Neural cell (in vitro differentiated cells): ENCODE data around the gene REL. TPM values are rescaled to one million over a fixed set of nuclear protein-coding genes. Genes with fewer than 3 reads are reported as not detected.

Experiments
- H2AFZ ChIP-seq: fragments of 200-600, 300-800 bp; sonication (generic), shearing (Covaris generic); 2 replicates; pipeline ENCODE4 v1.6.0; 2014; ENCODE audit warnings: low read depth, mild to moderate bottlenecking, antibody characterized with exemption, low read length, moderate library complexity
- H3F3A ChIP-seq: fragments of 200-600 bp; shearing (Covaris generic); 2 replicates; pipeline ENCODE4 v1.6.1; 2016; ENCODE audit warnings: mild to moderate bottlenecking, moderate library complexity, mixed read lengths, antibody characterized with exemption, low read length; ENCODE audit not compliant: insufficient read depth, poor library complexity, severe bottlenecking
- H3K27ac ChIP-seq: fragments of 200-600, 300-800 bp; sonication (generic), shearing (Covaris generic); 2 replicates; pipeline ENCODE4 v1.5.1; 2014; ENCODE audit warnings: mild to moderate bottlenecking, low read length, moderate library complexity
- H3K27me3 ChIP-seq: fragments of 300-800, 200-600 bp; sonication (generic), shearing (Covaris generic); 2 replicates; pipeline ENCODE4 v1.6.0; 2014; ENCODE audit warnings: mild to moderate bottlenecking, low read depth, low read length, moderate library complexity; ENCODE audit not compliant: insufficient read depth
- H3K36me3 ChIP-seq: fragments of 300-800, 200-600 bp; sonication (generic), shearing (Covaris generic); 2 replicates; pipeline ENCODE4 v1.5.1; 2014; ENCODE audit warnings: mild to moderate bottlenecking, antibody characterized with exemption, low read length, moderate library complexity; ENCODE audit not compliant: insufficient read depth
- H3K4me2 ChIP-seq: fragments of 300-800, 200-600 bp; sonication (generic), shearing (Covaris generic); 2 replicates; pipeline ENCODE4 v1.6.0; 2014; ENCODE audit warnings: mild to moderate bottlenecking, low read length
- H3K4me3 ChIP-seq: fragments of 300-800, 200-600 bp; sonication (generic), shearing (Covaris generic); 2 replicates; pipeline ENCODE4 v1.5.1; 2014; ENCODE audit warnings: mild to moderate bottlenecking, low read length, moderate library complexity
- H3K79me2 ChIP-seq: fragments of 200-600 bp; shearing (Covaris generic); replicated peaks from 2 replicates; pipeline ENCODE4 v1.6.0; 2014; ENCODE audit warnings: mild to moderate bottlenecking, low read length, moderate library complexity; ENCODE audit not compliant: insufficient read depth
- H3K9ac ChIP-seq: fragments of 300-800, 200-600 bp; sonication (generic), shearing (Covaris generic); 2 replicates; pipeline ENCODE4 v1.6.1; 2016; ENCODE audit warnings: mild to moderate bottlenecking, low read length, mixed read lengths
- H3K9me2 ChIP-seq: fragments of 200-600 bp; shearing (Covaris generic); 2 replicates; pipeline ENCODE4 v1.6.1; 2016; ENCODE audit warnings: mild to moderate bottlenecking, low read length, mixed read lengths; ENCODE audit not compliant: insufficient read depth
- H3K9me3 ChIP-seq: fragments of 200-600, 300-800 bp; sonication (generic), shearing (Covaris generic); 2 replicates; pipeline ENCODE4 v1.6.1; 2016; ENCODE audit warnings: mild to moderate bottlenecking, mixed run types, low read length, moderate library complexity, mixed read lengths
- H4K20me1 ChIP-seq: fragments of 200-600 bp; shearing (Covaris generic); 2 replicates; pipeline ENCODE4 v1.6.1; 2016; ENCODE audit warnings: mild to moderate bottlenecking, mixed run types; ENCODE audit not compliant: insufficient read depth
- CTCF ChIP-seq: fragments of 450-650 bp; IDR thresholded peaks from 2 replicates; pipeline ENCODE4 v1.5.1; 2014; ENCODE audit warnings: antibody characterized with exemption, mild to moderate bottlenecking, moderate library complexity; ENCODE audit not compliant: poor library complexity, severe bottlenecking
- EP300 ChIP-seq: fragments of 450-650 bp; conservative IDR thresholded peaks from 2 replicates; pipeline ENCODE4 v1.6.1; 2014; ENCODE audit warnings: antibody characterized with exemption, mild to moderate bottlenecking, moderate library complexity; ENCODE audit not compliant: poor library complexity, severe bottlenecking
- EZH2 ChIP-seq: fragments of 200-600, 300-800 bp; shearing (Covaris generic), sonication (generic); IDR thresholded peaks from 2 replicates; pipeline ENCODE4 v1.6.1; 2014; ENCODE audit warnings: antibody characterized with exemption, low read length, borderline replicate concordance, mild to moderate bottlenecking; ENCODE audit not compliant: insufficient read depth, poor library complexity, severe bottlenecking
- MXI1 ChIP-seq: fragments of 450-650 bp; conservative IDR thresholded peaks from 2 replicates; pipeline ENCODE4 v1.6.1; 2014; ENCODE audit warnings: antibody characterized with exemption, mild to moderate bottlenecking; ENCODE audit not compliant: poor library complexity, severe bottlenecking
- POLR2AphosphoS5 ChIP-seq: IDR thresholded peaks from 2 replicates; pipeline ENCODE4 v1.6.1; 2012
- RAD21 ChIP-seq: fragments of 450-650 bp; conservative IDR thresholded peaks from 2 replicates; pipeline ENCODE4 v1.6.1; 2014; ENCODE audit warnings: antibody characterized with exemption, mild to moderate bottlenecking, moderate library complexity
- REST ChIP-seq: IDR thresholded peaks from 2 replicates; pipeline ENCODE4 v1.6.1; 2012; ENCODE audit warnings: borderline replicate concordance
- SMC3 ChIP-seq: fragments of 450-650 bp; conservative IDR thresholded peaks from 2 replicates; pipeline ENCODE4 v1.6.1; 2014; ENCODE audit warnings: antibody characterized with exemption, mild to moderate bottlenecking, moderate library complexity; ENCODE audit not compliant: poor library complexity
- TAF1 ChIP-seq: IDR thresholded peaks from 2 replicates; pipeline ENCODE4 v1.6.1; 2012; ENCODE audit warnings: low read depth
- polyA plus RNA-seq: library from polyadenylated mRNA; depleted of rRNA; stranded (reverse); fragments of >200 nt; gene quantifications from 2 replicates; pipeline ENCODE4 v1.2.3, GENCODE V29; 2014

Gene REL
- polyA plus RNA-seq, 1 donor from 2014 or later: 1.9 TPM

GRCh38 chr2:60961457-60961856, 80.1 kb downstream of the REL start:
- Histone ChIP-seq H3K4me3 (no peak overlapping the region), H3K27ac (no peak overlapping the region), H3K79me2 (no peaks in the 10 kb centered on the region), H2AFZ (no peak overlapping the region), H3K9me2 (no peaks in the 10 kb centered on the region), H3F3A (no peaks in the 10 kb centered on the region), H3K9ac (no peak overlapping the region), H3K9me3 (no peaks in the 10 kb centered on the region), H3K36me3 (no peaks in the 10 kb centered on the region), H3K4me2 (no peak overlapping the region), H3K27me3 (no peaks in the 10 kb centered on the region), H4K20me1 (no peaks in the 10 kb centered on the region)
- TF ChIP-seq MXI1 (no peak), EZH2 (no peak), RAD21 (no peak), EP300 (no peak), SMC3 (no peak), TAF1 (no peak), CTCF (no peak), POLR2AphosphoS5 (no peak), REST (no peak)

- TF ChIP-seq POLR2AphosphoS5 (no peak), REST (no peak), SMC3 (no peak), MXI1 (no peak), CTCF (no peak), RAD21 (no peak), EZH2 (no peak), EP300 (no peak), TAF1 (no peak)
- Histone ChIP-seq H3K79me2 (no peaks in the 10 kb centered on the region), H3K27ac (no peak overlapping the region), H2AFZ (no peak overlapping the region), H3K36me3 (no peaks in the 10 kb centered on the region), H3K9ac (no peak overlapping the region), H3K27me3 (no peaks in the 10 kb centered on the region), H3K4me2 (no peak overlapping the region), H3K9me3 (no peaks in the 10 kb centered on the region), H4K20me1 (no peaks in the 10 kb centered on the region), H3K4me3 (no peak overlapping the region), H3K9me2 (no peaks in the 10 kb centered on the region), H3F3A (no peaks in the 10 kb centered on the region)
Observed at GRCh38 chr2:60962528-60962927, 81.2 kb downstream of the REL start.
